Measurements from ENCODE around the gene MAPK13.

DNA sequence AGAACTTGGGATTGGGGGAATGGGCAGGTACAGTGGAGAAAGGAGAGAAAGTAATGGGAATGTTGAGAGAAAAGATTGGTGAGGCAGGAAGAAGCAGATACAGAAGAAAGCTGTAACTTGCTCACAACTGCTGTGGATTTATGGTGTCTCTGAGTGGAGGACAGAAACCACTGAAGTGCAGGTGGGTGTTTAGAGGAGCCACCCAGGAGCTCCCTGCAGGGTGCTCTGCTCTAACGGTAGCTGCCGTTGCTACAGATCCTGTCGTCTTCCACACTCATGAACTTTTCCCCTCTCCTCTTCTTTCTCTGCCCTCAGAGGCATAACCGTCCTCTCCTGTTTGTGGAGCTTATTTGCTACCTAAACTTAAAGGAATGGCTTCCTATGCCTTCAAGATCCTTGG lies 27.5 kb upstream of the MAPK13 start:
- TF ChIP-seq, protein P1, sequence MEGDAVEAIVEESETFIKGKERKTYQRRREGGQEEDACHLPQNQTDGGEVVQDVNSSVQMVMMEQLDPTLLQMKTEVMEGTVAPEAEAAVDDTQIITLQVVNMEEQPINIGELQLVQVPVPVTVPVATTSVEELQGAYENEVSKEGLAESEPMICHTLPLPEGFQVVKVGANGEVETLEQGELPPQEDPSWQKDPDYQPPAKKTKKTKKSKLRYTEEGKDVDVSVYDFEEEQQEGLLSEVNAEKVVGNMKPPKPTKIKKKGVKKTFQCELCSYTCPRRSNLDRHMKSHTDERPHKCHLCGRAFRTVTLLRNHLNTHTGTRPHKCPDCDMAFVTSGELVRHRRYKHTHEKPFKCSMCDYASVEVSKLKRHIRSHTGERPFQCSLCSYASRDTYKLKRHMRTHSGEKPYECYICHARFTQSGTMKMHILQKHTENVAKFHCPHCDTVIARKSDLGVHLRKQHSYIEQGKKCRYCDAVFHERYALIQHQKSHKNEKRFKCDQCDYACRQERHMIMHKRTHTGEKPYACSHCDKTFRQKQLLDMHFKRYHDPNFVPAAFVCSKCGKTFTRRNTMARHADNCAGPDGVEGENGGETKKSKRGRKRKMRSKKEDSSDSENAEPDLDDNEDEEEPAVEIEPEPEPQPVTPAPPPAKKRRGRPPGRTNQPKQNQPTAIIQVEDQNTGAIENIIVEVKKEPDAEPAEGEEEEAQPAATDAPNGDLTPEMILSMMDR (IDR thresholded peaks at IDR 0.05) = no peak
- no peak for TF ChIP-seq POLR2A (IDR thresholded peaks at IDR 0.05)
